Breast epithelium (tissue), 3 donors: ENCODE data around the gene ADCY2.

ENCODE experiments used
- POLR2AphosphoS5 ChIP-seq, 3 donors: sonication (generic); formaldehyde crosslinking; IDR thresholded peaks; one replicate each; pipeline ENCODE4 v1.6.1; 2017; ENCODE audit warnings: antibody characterized with exemption in 3 of 3
- TF ChIP-seq, protein P1 (sequence below), 3 donors: fragments of 450-650 bp; IDR thresholded peaks; one replicate each; pipeline ENCODE4 v1.5.1; 2016 to 2017; ENCODE audit warnings: antibody characterized with exemption in 3 of 3, mild to moderate bottlenecking in 3 of 3, moderate library complexity in 3 of 3

DNA sequence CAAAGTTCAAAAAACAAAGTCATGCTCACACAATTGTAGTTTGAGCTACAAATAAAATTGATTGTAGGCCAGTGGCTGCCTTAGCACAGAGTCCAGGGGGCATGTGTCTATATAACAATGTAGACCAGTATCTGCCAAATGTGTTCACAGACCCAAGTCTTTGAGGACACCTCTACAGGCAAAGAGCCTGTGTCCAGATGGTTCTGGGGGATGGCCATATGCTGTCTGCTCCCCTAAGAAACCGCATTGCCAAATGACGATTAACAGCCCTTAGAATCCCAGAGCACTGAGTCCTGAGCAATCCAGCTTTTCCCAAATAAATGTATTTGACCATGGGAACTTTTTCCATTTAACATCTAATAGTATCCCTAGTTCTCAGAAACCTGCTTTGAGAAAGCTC, 169.6 kb downstream of the ADCY2 start:
- no peak for TF ChIP-seq POLR2AphosphoS5 (IDR thresholded peaks at IDR 0.05)
- TF ChIP-seq, protein P1, sequence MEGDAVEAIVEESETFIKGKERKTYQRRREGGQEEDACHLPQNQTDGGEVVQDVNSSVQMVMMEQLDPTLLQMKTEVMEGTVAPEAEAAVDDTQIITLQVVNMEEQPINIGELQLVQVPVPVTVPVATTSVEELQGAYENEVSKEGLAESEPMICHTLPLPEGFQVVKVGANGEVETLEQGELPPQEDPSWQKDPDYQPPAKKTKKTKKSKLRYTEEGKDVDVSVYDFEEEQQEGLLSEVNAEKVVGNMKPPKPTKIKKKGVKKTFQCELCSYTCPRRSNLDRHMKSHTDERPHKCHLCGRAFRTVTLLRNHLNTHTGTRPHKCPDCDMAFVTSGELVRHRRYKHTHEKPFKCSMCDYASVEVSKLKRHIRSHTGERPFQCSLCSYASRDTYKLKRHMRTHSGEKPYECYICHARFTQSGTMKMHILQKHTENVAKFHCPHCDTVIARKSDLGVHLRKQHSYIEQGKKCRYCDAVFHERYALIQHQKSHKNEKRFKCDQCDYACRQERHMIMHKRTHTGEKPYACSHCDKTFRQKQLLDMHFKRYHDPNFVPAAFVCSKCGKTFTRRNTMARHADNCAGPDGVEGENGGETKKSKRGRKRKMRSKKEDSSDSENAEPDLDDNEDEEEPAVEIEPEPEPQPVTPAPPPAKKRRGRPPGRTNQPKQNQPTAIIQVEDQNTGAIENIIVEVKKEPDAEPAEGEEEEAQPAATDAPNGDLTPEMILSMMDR (IDR thresholded peaks at IDR 0.05): no peak
